Osteoblast (primary cell): ENCODE results near the gene GBP3. TPM values are rescaled to one million over a fixed set of nuclear protein-coding genes. Genes with fewer than 3 reads are reported as not detected.
A peak's percentile ranks its signal among the peaks of the same experiment; 100 is the strongest.

Experiments used
- DNase-seq: peaks from one replicate; pipeline ENCODE4 v3.0.0; 2011; ENCODE audit warnings: low spot score, mixed read lengths; ENCODE audit not compliant: insufficient read length; ENCODE audit errors: missing footprints
- H2AFZ ChIP-seq: 2 replicates; pipeline ENCODE4 v1.6.0; 2011; ENCODE audit warnings: mild to moderate bottlenecking, low read length
- H3K27ac ChIP-seq: 2 replicates; pipeline ENCODE4 v1.5.1; 2011; ENCODE audit warnings: mild to moderate bottlenecking, low read depth, low read length, moderate library complexity
- H3K27me3 ChIP-seq: 2 replicates; pipeline ENCODE4 v1.6.0; 2012; ENCODE audit warnings: mild to moderate bottlenecking, control low read depth, inconsistent platforms, low read length, moderate library complexity; ENCODE audit not compliant: insufficient read depth
- H3K36me3 ChIP-seq: 2 replicates; pipeline ENCODE4 v1.5.1; 2011; ENCODE audit warnings: mild to moderate bottlenecking, low read length, control low read depth, moderate library complexity; ENCODE audit not compliant: insufficient read depth
- H3K4me1 ChIP-seq: 2 replicates; pipeline ENCODE4 v1.5.1; 2011; ENCODE audit warnings: mild to moderate bottlenecking, low read length, control low read depth, moderate library complexity; ENCODE audit not compliant: insufficient read depth
- H3K4me2 ChIP-seq: 2 replicates; pipeline ENCODE4 v1.6.0; 2011; ENCODE audit warnings: mild to moderate bottlenecking, low read length; ENCODE audit not compliant: insufficient read depth
- H3K4me3 ChIP-seq: fragments of 200-600 bp; sonication (generic); 3 replicates; pipeline ENCODE4 v1.5.1; 2012; ENCODE audit warnings: mild to moderate bottlenecking, low read length, inconsistent platforms; ENCODE audit not compliant: insufficient read depth
- H3K79me2 ChIP-seq: 2 replicates; pipeline ENCODE4 v1.6.0; 2012; ENCODE audit warnings: mild to moderate bottlenecking, low read length, control low read depth, inconsistent platforms; ENCODE audit not compliant: insufficient read depth
- H3K9me3 ChIP-seq: 2 replicates; pipeline ENCODE4 v1.5.1; 2011; ENCODE audit warnings: low read depth, low read length, control low read depth
- H4K20me1 ChIP-seq: 2 replicates; pipeline ENCODE4 v1.6.0; 2012; ENCODE audit warnings: mild to moderate bottlenecking, low read length, control low read depth; ENCODE audit not compliant: insufficient read depth
- CTCF ChIP-seq: IDR thresholded peaks from 2 replicates; pipeline ENCODE4 v1.5.1; 2011; ENCODE audit warnings: mild to moderate bottlenecking, low read depth, low read length, moderate library complexity; ENCODE audit errors: extremely low read depth
- total RNA-seq: library from RNA; depleted of rRNA; stranded (reverse); fragments of >200 nt; gene quantifications from 2 replicates; pipeline ENCODE4 v1.2.3, GENCODE V29; 2012

Gene GBP3
- total RNA-seq, 1 donor, result 39.1 TPM

GRCh38 chr1:89001510-89001909, 21.2 kb downstream of the GBP3 start:
- H3K4me1 ChIP-seq, result no peaks in the 10 kb centered on the region
- no peak overlapping the region for H3K27ac ChIP-seq
- H3K4me3 ChIP-seq, result no peak overlapping the region
- H3K4me2 ChIP-seq, result no peak overlapping the region
- no peak for TF ChIP-seq CTCF
- no peaks in the 10 kb centered on the region for H3K27me3 ChIP-seq
- H4K20me1 ChIP-seq, result no peaks in the 10 kb centered on the region
- no peak for DNase-seq
- H2AFZ ChIP-seq, result no peak overlapping the region
- H3K9me3 ChIP-seq, result no peaks in the 10 kb centered on the region
- no peaks in the 10 kb centered on the region for H3K79me2 ChIP-seq
- peaks cover 8% of the 10 kb centered on the region for H3K36me3 ChIP-seq

- Histone ChIP-seq H3K36me3 (no peaks in the 10 kb centered on the region), H2AFZ (no peak overlapping the region), H3K27ac (no peak overlapping the region), H3K4me3 (no peak overlapping the region), H3K79me2 (no peaks in the 10 kb centered on the region), H3K4me1 (peaks cover 2% of the 10 kb centered on the region), H4K20me1 (no peaks in the 10 kb centered on the region), H3K27me3 (no peaks in the 10 kb centered on the region), H3K4me2 (no peak overlapping the region), H3K9me3 (no peaks in the 10 kb centered on the region)
- TF ChIP-seq CTCF, result peak; percentile 39
- DNase-seq, result peak; percentile 44
Measured at GRCh38 chr1:88998716-88999115, 23.9 kb downstream of the GBP3 start.

- Histone ChIP-seq H3K4me2 (no peak overlapping the region), H3K9me3 (no peaks in the 10 kb centered on the region), H4K20me1 (peaks cover 6% of the 10 kb centered on the region), H2AFZ (no peak overlapping the region), H3K4me3 (no peak overlapping the region), H3K79me2 (peaks cover 59% of the 10 kb centered on the region), H3K27me3 (no peaks in the 10 kb centered on the region), H3K36me3 (peaks cover 9% of the 10 kb centered on the region), H3K4me1 (peaks cover 15% of the 10 kb centered on the region), H3K27ac (no peak overlapping the region)
- no peak for TF ChIP-seq CTCF
- DNase-seq, result no peak
Measured at GRCh38 chr1:88990426-88990825, 32.2 kb downstream of the GBP3 start.

GRCh38 chr1:88985692-88986091, 37.0 kb downstream of the GBP3 start:
- no peaks in the 10 kb centered on the region for H3K9me3 ChIP-seq
- no peak overlapping the region for H2AFZ ChIP-seq
- peaks cover 10% of the 10 kb centered on the region for H4K20me1 ChIP-seq
- peak; percentile 18 for DNase-seq
- peaks cover 28% of the 10 kb centered on the region for H3K4me1 ChIP-seq
- TF ChIP-seq CTCF, result no peak
- peak overlapping the region; percentile 52 for H3K4me2 ChIP-seq
- H3K27ac ChIP-seq, result peak overlapping the region; percentile 82
- peaks cover 21% of the 10 kb centered on the region for H3K36me3 ChIP-seq
- peaks cover 74% of the 10 kb centered on the region for H3K79me2 ChIP-seq
- no peaks in the 10 kb centered on the region for H3K27me3 ChIP-seq
- H3K4me3 ChIP-seq, result no peak overlapping the region
